WTC11 (cell line): ENCODE measurements around the gene TLR5. TPM values are rescaled to one million over a fixed set of nuclear protein-coding genes. Genes with fewer than 3 reads are reported as not detected.

ENCODE experiments used
- ATAC-seq: fragments of 200-7000 bp; cut with Tn5 transposase; 2 replicates; pipeline ENCODE4 v1.10.0; 2021; ENCODE audit warnings: mild to moderate bottlenecking, moderate library complexity
- CTCF ChIA-PET: fragments of 300-600 bp; sonication (Branson Sonifier 250); formaldehyde crosslinking; loops from one replicate; lab custom pipeline; 2021; ENCODE audit warnings: antibody characterized with exemption; lab: Charles Lee
- POLR2A ChIA-PET: fragments of 350-600 bp; sonication (Branson Sonifier 250); formaldehyde crosslinking; loops from one replicate; lab custom pipeline; 2021; ENCODE audit warnings: antibody characterized with exemption; lab: Charles Lee
- DNase-seq: peaks from one replicate; pipeline ENCODE4 v3.0.0; 2021; ENCODE audit warnings: low spot score
- H3K27ac Mint-ChIP-seq: 2 replicates; pipeline ENCODE4 v1.8.0; 2021; ENCODE audit warnings: mixed read lengths
- H3K27me3 Mint-ChIP-seq: 2 replicates; pipeline ENCODE4 v1.8.0; 2021; ENCODE audit warnings: low read depth, mild to moderate bottlenecking, moderate library complexity, mixed read lengths
- H3K36me3 Mint-ChIP-seq: 2 replicates; pipeline ENCODE4 v1.8.0; 2021; ENCODE audit warnings: mixed read lengths
- H3K4me1 Mint-ChIP-seq: 2 replicates; pipeline ENCODE4 v1.8.0; 2022; ENCODE audit warnings: mixed read lengths
- H3K4me3 Mint-ChIP-seq: 2 replicates; pipeline ENCODE4 v1.8.0; 2021; ENCODE audit warnings: mild to moderate bottlenecking, moderate library complexity, mixed read lengths
- H3K9me3 Mint-ChIP-seq: 2 replicates; pipeline ENCODE4 v1.8.0; 2021; ENCODE audit warnings: mixed read lengths
- AFF4 ChIP-seq: sonication (generic); formaldehyde crosslinking; IDR thresholded peaks from 2 replicates; pipeline ENCODE4 v1.8.1; 2023; ENCODE audit warnings: mild to moderate bottlenecking, missing genetic modification reagents, borderline replicate concordance
- CREB1 ChIP-seq: sonication (generic); formaldehyde crosslinking; IDR thresholded peaks from 2 replicates; pipeline ENCODE4 v1.8.0; 2023; ENCODE audit warnings: mild to moderate bottlenecking, missing genetic modification reagents
- MAX ChIP-seq: sonication (generic); formaldehyde crosslinking; IDR thresholded peaks from 2 replicates; pipeline ENCODE4 v1.8.0; 2022; ENCODE audit warnings: mild to moderate bottlenecking, missing genetic modification reagents
- MXD4 ChIP-seq: fragments of 250-450 bp; sonication (Bioruptor Pico); IDR thresholded peaks from 2 replicates; pipeline ENCODE4 v1.8.0; 2021; ENCODE audit warnings: mild to moderate bottlenecking, moderate library complexity, borderline replicate concordance
- NFE2L1 ChIP-seq: sonication (generic); formaldehyde crosslinking; IDR thresholded peaks from 2 replicates; pipeline ENCODE4 v1.8.1; 2023; ENCODE audit warnings: missing genetic modification reagents
- NR2C2 ChIP-seq: sonication (generic); formaldehyde crosslinking; IDR thresholded peaks from 2 replicates; pipeline ENCODE4 v1.8.0; 2022; ENCODE audit warnings: mild to moderate bottlenecking, missing genetic modification reagents
- OVOL2 ChIP-seq: fragments of 250-450 bp; sonication (Bioruptor Pico); IDR thresholded peaks from 2 replicates; pipeline ENCODE4 v1.9.0; 2021; ENCODE audit warnings: mild to moderate bottlenecking, borderline replicate concordance
- PRRX2 ChIP-seq: fragments of 250-450 bp; sonication (Bioruptor Pico); IDR thresholded peaks from 2 replicates; pipeline ENCODE4 v1.8.0; 2021; ENCODE audit warnings: mild to moderate bottlenecking
- TCF7 ChIP-seq: sonication (generic); formaldehyde crosslinking; IDR thresholded peaks from 2 replicates; pipeline ENCODE4 v1.8.0; 2022; ENCODE audit warnings: mild to moderate bottlenecking, low read depth, missing genetic modification reagents, moderate library complexity
- ZBTB43 ChIP-seq: sonication (generic); formaldehyde crosslinking; IDR thresholded peaks from 2 replicates; pipeline ENCODE4 v1.8.1; 2023; ENCODE audit warnings: mild to moderate bottlenecking, missing genetic modification reagents
- ZNF138 ChIP-seq: sonication (generic); formaldehyde crosslinking; conservative IDR thresholded peaks from 2 replicates; pipeline ENCODE4 v1.8.1; 2022; ENCODE audit warnings: mild to moderate bottlenecking, moderate library complexity, missing genetic modification reagents
- ZNF232 ChIP-seq: sonication (generic); formaldehyde crosslinking; IDR thresholded peaks from 2 replicates; pipeline ENCODE4 v1.8.0; 2022; ENCODE audit warnings: mild to moderate bottlenecking, missing genetic modification reagents
- total RNA-seq: library from RNA; stranded (reverse); gene quantifications from 3 replicates; pipeline ENCODE4 v1.2.3, GENCODE V29; 2021
- TF ChIP-seq, protein P1 (sequence below): sonication (generic); formaldehyde crosslinking; IDR thresholded peaks from 2 replicates; pipeline ENCODE4 v1.8.1; 2022; ENCODE audit warnings: low read depth, missing genetic modification reagents, borderline replicate concordance
- TF ChIP-seq, protein P2 (sequence below): sonication (generic); formaldehyde crosslinking; IDR thresholded peaks from 2 replicates; pipeline ENCODE4 v1.8.0; 2022; ENCODE audit warnings: mild to moderate bottlenecking, missing genetic modification reagents
- TF ChIP-seq, protein P3 (sequence below): fragments of 250-450 bp; sonication (Bioruptor Pico); IDR thresholded peaks from 2 replicates; pipeline ENCODE4 v1.8.0; 2021; ENCODE audit warnings: mild to moderate bottlenecking
- TF ChIP-seq, protein P4 (sequence below): sonication (generic); formaldehyde crosslinking; IDR thresholded peaks from 2 replicates; pipeline ENCODE4 v1.8.0; 2023; ENCODE audit warnings: mild to moderate bottlenecking, missing genetic modification reagents
- TF ChIP-seq, protein P5 (sequence below): sonication (generic); formaldehyde crosslinking; IDR thresholded peaks from 2 replicates; pipeline ENCODE4 v1.8.0; 2023; ENCODE audit warnings: missing genetic modification reagents, mild to moderate bottlenecking, borderline replicate concordance

TLR5 gene
- total RNA-seq, 1 experiment from 2014 or later, result 0.46 TPM

DNA sequence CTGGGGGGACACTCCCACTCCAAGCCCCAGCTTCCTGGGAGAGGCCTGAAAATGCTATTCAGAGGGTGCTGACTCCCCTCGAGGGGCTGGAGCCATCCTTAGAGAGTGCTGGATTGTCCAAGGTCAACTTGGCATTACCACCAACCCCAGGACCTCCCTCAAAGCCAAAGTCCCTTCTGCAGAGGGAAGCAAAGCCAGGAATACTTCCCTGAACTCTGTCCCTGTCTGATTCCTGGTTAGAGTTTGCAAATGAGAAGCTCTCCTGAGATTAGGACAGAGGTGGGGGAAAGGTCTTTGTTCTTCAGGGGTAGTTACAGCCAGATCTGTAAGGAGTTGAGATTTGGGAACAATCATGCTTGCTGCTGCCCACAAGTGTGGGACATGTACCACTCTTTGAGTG lies 45.3 kb downstream of the TLR5 start:
- no peak for DNase-seq
- Mint-ChIP-seq H3K9me3 (peaks cover 40% of the 10 kb centered on the region), H3K4me3 (no peak overlapping the region)
- TF ChIP-seq PRRX2 (CRISPR knock-in tag), result no peak
- no peak for TF ChIP-seq ZNF138 (CRISPR knock-in tag)
- no peak for TF ChIP-seq MXD4 (CRISPR knock-in tag)
- TF ChIP-seq, protein P1, sequence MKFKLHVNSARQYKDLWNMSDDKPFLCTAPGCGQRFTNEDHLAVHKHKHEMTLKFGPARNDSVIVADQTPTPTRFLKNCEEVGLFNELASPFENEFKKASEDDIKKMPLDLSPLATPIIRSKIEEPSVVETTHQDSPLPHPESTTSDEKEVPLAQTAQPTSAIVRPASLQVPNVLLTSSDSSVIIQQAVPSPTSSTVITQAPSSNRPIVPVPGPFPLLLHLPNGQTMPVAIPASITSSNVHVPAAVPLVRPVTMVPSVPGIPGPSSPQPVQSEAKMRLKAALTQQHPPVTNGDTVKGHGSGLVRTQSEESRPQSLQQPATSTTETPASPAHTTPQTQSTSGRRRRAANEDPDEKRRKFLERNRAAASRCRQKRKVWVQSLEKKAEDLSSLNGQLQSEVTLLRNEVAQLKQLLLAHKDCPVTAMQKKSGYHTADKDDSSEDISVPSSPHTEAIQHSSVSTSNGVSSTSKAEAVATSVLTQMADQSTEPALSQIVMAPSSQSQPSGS (CRISPR knock-in tag), result no peak
- TF ChIP-seq, protein P2, sequence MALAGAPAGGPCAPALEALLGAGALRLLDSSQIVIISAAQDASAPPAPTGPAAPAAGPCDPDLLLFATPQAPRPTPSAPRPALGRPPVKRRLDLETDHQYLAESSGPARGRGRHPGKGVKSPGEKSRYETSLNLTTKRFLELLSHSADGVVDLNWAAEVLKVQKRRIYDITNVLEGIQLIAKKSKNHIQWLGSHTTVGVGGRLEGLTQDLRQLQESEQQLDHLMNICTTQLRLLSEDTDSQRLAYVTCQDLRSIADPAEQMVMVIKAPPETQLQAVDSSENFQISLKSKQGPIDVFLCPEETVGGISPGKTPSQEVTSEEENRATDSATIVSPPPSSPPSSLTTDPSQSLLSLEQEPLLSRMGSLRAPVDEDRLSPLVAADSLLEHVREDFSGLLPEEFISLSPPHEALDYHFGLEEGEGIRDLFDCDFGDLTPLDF (CRISPR knock-in tag), result no peak
- TF ChIP-seq CREB1 (CRISPR knock-in tag), result no peak
- TF ChIP-seq TCF7 (CRISPR knock-in tag), result no peak
- TF ChIP-seq NR2C2, result no peak
- TF ChIP-seq ZNF232, result no peak
- no peak for TF ChIP-seq ZBTB43
- no peak for TF ChIP-seq AFF4
- TF ChIP-seq, protein P3, sequence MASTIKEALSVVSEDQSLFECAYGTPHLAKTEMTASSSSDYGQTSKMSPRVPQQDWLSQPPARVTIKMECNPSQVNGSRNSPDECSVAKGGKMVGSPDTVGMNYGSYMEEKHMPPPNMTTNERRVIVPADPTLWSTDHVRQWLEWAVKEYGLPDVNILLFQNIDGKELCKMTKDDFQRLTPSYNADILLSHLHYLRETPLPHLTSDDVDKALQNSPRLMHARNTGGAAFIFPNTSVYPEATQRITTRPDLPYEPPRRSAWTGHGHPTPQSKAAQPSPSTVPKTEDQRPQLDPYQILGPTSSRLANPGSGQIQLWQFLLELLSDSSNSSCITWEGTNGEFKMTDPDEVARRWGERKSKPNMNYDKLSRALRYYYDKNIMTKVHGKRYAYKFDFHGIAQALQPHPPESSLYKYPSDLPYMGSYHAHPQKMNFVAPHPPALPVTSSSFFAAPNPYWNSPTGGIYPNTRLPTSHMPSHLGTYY, result no peak
- TF ChIP-seq MAX (CRISPR knock-in tag), result no peak
- TF ChIP-seq NFE2L1 (CRISPR knock-in tag), result no peak
- no peak for TF ChIP-seq OVOL2
- TF ChIP-seq, protein P4, sequence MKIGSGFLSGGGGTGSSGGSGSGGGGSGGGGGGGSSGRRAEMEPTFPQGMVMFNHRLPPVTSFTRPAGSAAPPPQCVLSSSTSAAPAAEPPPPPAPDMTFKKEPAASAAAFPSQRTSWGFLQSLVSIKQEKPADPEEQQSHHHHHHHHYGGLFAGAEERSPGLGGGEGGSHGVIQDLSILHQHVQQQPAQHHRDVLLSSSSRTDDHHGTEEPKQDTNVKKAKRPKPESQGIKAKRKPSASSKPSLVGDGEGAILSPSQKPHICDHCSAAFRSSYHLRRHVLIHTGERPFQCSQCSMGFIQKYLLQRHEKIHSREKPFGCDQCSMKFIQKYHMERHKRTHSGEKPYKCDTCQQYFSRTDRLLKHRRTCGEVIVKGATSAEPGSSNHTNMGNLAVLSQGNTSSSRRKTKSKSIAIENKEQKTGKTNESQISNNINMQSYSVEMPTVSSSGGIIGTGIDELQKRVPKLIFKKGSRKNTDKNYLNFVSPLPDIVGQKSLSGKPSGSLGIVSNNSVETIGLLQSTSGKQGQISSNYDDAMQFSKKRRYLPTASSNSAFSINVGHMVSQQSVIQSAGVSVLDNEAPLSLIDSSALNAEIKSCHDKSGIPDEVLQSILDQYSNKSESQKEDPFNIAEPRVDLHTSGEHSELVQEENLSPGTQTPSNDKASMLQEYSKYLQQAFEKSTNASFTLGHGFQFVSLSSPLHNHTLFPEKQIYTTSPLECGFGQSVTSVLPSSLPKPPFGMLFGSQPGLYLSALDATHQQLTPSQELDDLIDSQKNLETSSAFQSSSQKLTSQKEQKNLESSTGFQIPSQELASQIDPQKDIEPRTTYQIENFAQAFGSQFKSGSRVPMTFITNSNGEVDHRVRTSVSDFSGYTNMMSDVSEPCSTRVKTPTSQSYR (CRISPR knock-in tag), result no peak
- TF ChIP-seq, protein P5, sequence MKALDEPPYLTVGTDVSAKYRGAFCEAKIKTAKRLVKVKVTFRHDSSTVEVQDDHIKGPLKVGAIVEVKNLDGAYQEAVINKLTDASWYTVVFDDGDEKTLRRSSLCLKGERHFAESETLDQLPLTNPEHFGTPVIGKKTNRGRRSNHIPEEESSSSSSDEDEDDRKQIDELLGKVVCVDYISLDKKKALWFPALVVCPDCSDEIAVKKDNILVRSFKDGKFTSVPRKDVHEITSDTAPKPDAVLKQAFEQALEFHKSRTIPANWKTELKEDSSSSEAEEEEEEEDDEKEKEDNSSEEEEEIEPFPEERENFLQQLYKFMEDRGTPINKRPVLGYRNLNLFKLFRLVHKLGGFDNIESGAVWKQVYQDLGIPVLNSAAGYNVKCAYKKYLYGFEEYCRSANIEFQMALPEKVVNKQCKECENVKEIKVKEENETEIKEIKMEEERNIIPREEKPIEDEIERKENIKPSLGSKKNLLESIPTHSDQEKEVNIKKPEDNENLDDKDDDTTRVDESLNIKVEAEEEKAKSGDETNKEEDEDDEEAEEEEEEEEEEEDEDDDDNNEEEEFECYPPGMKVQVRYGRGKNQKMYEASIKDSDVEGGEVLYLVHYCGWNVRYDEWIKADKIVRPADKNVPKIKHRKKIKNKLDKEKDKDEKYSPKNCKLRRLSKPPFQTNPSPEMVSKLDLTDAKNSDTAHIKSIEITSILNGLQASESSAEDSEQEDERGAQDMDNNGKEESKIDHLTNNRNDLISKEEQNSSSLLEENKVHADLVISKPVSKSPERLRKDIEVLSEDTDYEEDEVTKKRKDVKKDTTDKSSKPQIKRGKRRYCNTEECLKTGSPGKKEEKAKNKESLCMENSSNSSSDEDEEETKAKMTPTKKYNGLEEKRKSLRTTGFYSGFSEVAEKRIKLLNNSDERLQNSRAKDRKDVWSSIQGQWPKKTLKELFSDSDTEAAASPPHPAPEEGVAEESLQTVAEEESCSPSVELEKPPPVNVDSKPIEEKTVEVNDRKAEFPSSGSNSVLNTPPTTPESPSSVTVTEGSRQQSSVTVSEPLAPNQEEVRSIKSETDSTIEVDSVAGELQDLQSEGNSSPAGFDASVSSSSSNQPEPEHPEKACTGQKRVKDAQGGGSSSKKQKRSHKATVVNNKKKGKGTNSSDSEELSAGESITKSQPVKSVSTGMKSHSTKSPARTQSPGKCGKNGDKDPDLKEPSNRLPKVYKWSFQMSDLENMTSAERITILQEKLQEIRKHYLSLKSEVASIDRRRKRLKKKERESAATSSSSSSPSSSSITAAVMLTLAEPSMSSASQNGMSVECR, result no peak
- TF ChIP-seq, all 79 proteins: peak for 0
- CTCF ChIA-PET, result interaction anchor here (0.8 to 1.4 kb wide), 3 partner anchors 12 to 36 kb away, joined by 3 to 4 read pairs (median 3); no protein-coding TSS in a partner anchor
- ATAC-seq, result no peak
- peaks cover 32% of the 10 kb centered on the region for H3K36me3 Mint-ChIP-seq
- no peak overlapping the region for H3K27ac Mint-ChIP-seq
- H3K4me1 Mint-ChIP-seq, result 0 out of 2 replicates have a peak, but pooled peaks cover under 1% of the 10 kb centered on the region
- peaks cover 26% of the 10 kb centered on the region for H3K27me3 Mint-ChIP-seq
- POLR2A ChIA-PET, result no interaction called here
